GM18519 (cell line): ENCODE measurements around the gene MGAM2.

ENCODE experiments used
- ATAC-seq: cut with Tn5 transposase; IDR thresholded peaks from one replicate; pipeline ENCODE4 v1.9.1; 2021; ENCODE audit warnings: mild to moderate bottlenecking, moderate library complexity; ENCODE audit not compliant: unreplicated experiment, low FRiP score

Gene MGAM2

DNA sequence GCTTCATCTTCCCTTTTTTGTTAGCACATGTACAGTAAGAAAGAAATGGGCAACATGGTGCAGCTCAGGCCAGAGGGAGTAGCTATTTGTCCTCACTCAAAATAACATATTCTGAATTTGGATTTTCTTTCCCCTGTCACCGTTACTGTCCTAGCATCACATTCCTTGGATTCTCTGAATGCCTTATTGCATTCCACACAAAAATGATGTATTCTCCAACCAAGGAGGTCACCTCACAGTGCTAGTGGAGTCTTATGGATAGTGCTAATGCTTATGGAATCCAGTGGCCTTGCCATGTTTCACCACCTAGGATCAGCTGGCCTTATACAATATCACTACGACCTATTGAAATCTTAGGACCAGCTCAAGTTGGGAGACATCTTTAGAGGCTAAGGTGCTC is 139.2 kb downstream of the MGAM2 start:
- ATAC-seq = no peak

DNA sequence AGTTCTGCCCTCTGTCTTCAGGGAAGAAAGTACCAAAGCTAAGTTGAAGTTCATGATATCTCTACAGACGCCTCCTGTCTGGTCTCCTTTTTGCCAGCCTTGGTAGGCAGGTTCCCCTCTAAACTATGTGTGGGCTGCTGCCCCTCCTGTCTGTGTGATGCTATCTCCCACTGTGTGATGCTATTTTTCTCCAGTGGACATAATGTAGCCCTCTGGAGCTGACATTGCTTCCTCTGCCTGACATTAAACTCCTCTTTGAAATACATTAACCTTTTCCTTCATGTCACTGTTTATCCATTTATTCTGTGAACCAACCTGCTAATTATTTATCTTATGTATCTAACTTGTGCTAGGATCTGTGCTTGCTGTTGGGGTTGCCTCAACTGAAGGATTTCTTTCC is 146.4 kb downstream of the MGAM2 start, which contains the start of gene PRSS58:
Gene PRSS58, minus strand, starts transcription at position 101 of the 400 bp plus-strand sequence. CDS start 351 bp downstream, outside the sequence.
- ATAC-seq = no peak

DNA sequence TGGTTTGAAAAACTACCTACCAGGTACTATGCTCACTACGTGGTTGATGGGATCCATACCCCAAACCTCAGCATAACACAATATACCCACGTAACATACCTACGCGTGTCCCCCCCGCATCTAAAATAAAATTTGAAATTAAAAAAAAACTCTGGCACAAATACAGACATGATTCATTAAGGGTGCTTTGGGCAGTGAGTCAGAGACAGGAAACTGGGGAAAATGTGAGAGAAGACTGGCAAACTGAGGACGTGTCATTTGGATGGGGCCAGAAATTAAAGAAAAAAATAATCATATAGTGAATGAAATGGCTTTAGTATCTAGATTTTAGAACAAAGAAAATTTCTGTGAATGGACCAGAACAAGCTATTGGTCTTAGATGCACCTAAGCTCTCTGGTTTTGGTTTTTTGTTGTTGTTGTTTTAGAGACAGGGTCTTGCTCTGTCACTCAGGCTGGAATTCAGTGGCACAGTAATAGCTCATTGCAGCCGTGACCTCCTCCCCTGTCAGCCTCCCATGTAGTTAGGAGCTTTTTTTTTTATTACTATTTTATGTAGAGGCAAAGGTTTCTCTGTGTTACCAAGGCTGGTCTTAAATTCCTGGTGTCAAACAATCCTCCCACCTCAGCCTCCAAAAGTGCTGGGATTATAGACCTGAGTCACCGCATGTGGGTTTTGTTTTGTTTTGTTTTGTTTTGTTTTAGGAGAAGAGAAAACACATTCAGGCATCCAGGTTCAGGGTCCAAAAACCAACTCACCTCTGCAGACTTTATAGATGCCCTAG is 152.3 kb downstream of the MGAM2 start:
- ATAC-seq = no peak
